Ascending aorta (tissue), 2 donors: Measurements from ENCODE around the gene KASH5. TPM values are rescaled to one million over a fixed set of nuclear protein-coding genes. Genes with fewer than 3 reads are reported as not detected.

ENCODE experiments used
- DNase-seq, 2 donors: peaks; one replicate each; pipeline ENCODE4 v3.0.0-alpha.2; 2019; ENCODE audit warnings: low spot score in 2 of 2
- H3K27ac ChIP-seq, 2 donors: fragments of 200-600 bp; sonication (generic); one replicate each; pipeline ENCODE4 v1.5.1; 2016 to 2017; ENCODE audit warnings: mild to moderate bottlenecking in 1 of 2
- H3K27me3 ChIP-seq: fragments of 200-600 bp; sonication (generic); one replicate; pipeline ENCODE4 v1.5.1; 2017
- H3K36me3 ChIP-seq, 2 donors: fragments of 200-600 bp; sonication (generic); one replicate each; pipeline ENCODE4 v1.5.1; 2016
- H3K4me1 ChIP-seq, 2 donors: fragments of 200-600 bp; sonication (generic); one replicate each; pipeline ENCODE4 v1.5.1; 2016 to 2017; ENCODE audit warnings: mild to moderate bottlenecking in 1 of 2
- H3K4me3 ChIP-seq, 2 donors: fragments of 200-600 bp; sonication (generic); one replicate each; pipeline ENCODE4 v1.5.1; 2016 to 2017; ENCODE audit warnings: mild to moderate bottlenecking in 1 of 2
- H3K9me3 ChIP-seq, 2 donors: fragments of 200-600 bp; sonication (generic); one replicate each; pipeline ENCODE4 v1.5.1; 2016
- CTCF ChIP-seq, 3 experiments: fragments of 200-600 bp in 2 of 3; fragments of 450-650 bp in 1 of 3; sonication (generic) in 2 of 3; IDR thresholded peaks; one replicate each; pipeline ENCODE4 v1.5.1; 2016 to 2019; ENCODE audit warnings: antibody characterized with exemption in 3 of 3, mild to moderate bottlenecking in 1 of 3, moderate library complexity in 1 of 3
- intact Hi-C: fragments of 100-400 bp; cut with DNase I; formaldehyde crosslinking; loops from one replicate; pipeline ENCODE4 v1.15.1; 2023
- total RNA-seq: library from RNA; depleted of rRNA; stranded (reverse); fragments of >200 nt; gene quantifications from one replicate; pipeline ENCODE4 v1.1.0, GENCODE V29; 2016

Gene KASH5
- total RNA-seq, 1 donor from 2014 or later, result not detected

GRCh38 chr19:49463960-49464740 is 76.1 kb downstream of the KASH5 start:
- DNase-seq, result no peak
- H3K27ac ChIP-seq, result no peak overlapping the region
- no peak overlapping the region for H3K4me3 ChIP-seq
- no peaks in the 10 kb centered on the region for H3K4me1 ChIP-seq
- no peak for TF ChIP-seq CTCF (IDR thresholded peaks at IDR 0.05)
- H3K9me3 ChIP-seq, result no peaks in the 10 kb centered on the region
- intact Hi-C loops, result no loop called here
- H3K36me3 ChIP-seq, result peaks cover 13 to 18% of the 10 kb centered on the region in 2 donors
- H3K27me3 ChIP-seq, result no peaks in the 10 kb centered on the region

- no peak for DNase-seq
- Histone ChIP-seq H3K27ac (no peak overlapping the region), H3K36me3 (peaks cover 8 to 16% of the 10 kb centered on the region in 2 donors), H3K27me3 (no peaks in the 10 kb centered on the region), H3K4me1 (no peaks in the 10 kb centered on the region), H3K4me3 (no peak overlapping the region), H3K9me3 (no peaks in the 10 kb centered on the region)
- intact Hi-C loops, result no loop called here
- TF ChIP-seq CTCF (IDR thresholded peaks at IDR 0.05), result no peak
These were observed 77.3 kb downstream of the KASH5 start for GRCh38 chr19:49465371-49465770.

Other genes with a start within 250 kb of the KASH5 start
- gene HRC, start 232.9 kb upstream of the KASH5 start, total RNA-seq, result not detected
- 63.4 TPM for gene TRPM4, start 230.5 kb upstream of the KASH5 start, total RNA-seq
- 0.85 TPM for gene SLC6A16, start 63.1 kb upstream of the KASH5 start, total RNA-seq
- gene CD37, start 52.8 kb upstream of the KASH5 start, total RNA-seq, result 15.6 TPM
- 51.4 TPM for gene TEAD2, start 25.8 kb upstream of the KASH5 start, total RNA-seq
- gene DKKL1, start 24.4 kb upstream of the KASH5 start, total RNA-seq, result not detected
- not detected for gene PTH2, start 35.2 kb downstream of the KASH5 start, total RNA-seq
- gene GFY, start 37.1 kb downstream of the KASH5 start, total RNA-seq, result not detected
- gene SLC17A7, start 53.3 kb downstream of the KASH5 start, total RNA-seq, result 15.4 TPM
- gene PIH1D1, start 63.6 kb downstream of the KASH5 start, total RNA-seq, result 177 TPM
- 27.9 TPM for gene ALDH16A1, start 65.0 kb downstream of the KASH5 start, total RNA-seq
- 37.3 TPM for gene FLT3LG, start 86.0 kb downstream of the KASH5 start, total RNA-seq
- 2,737 TPM for gene RPL13A, start 99.4 kb downstream of the KASH5 start, total RNA-seq
- gene RPS11, start 108.2 kb downstream of the KASH5 start, total RNA-seq, result 3,554 TPM
- 264 TPM for gene FCGRT, start 124.4 kb downstream of the KASH5 start, total RNA-seq
- gene RCN3, start 139.8 kb downstream of the KASH5 start, total RNA-seq, result 116 TPM
- 85.3 TPM for gene NOSIP, start 192.3 kb downstream of the KASH5 start, total RNA-seq
- not detected for gene PRRG2, start 193.1 kb downstream of the KASH5 start, total RNA-seq
- gene PRR12, start 202.9 kb downstream of the KASH5 start, total RNA-seq, result 23.6 TPM